ENCODE measurements around the gene ENKD1. TPM values are rescaled to one million over a fixed set of nuclear protein-coding genes. Genes with fewer than 3 reads are reported as not detected.

The ENKD1 gene
- total and polyA plus RNA-seq, 2 of the 13 experiments (the other 11 are each of a cell fraction or from before 2014, with no cell fraction given): 10.8 to 20.8 TPM

DNA sequence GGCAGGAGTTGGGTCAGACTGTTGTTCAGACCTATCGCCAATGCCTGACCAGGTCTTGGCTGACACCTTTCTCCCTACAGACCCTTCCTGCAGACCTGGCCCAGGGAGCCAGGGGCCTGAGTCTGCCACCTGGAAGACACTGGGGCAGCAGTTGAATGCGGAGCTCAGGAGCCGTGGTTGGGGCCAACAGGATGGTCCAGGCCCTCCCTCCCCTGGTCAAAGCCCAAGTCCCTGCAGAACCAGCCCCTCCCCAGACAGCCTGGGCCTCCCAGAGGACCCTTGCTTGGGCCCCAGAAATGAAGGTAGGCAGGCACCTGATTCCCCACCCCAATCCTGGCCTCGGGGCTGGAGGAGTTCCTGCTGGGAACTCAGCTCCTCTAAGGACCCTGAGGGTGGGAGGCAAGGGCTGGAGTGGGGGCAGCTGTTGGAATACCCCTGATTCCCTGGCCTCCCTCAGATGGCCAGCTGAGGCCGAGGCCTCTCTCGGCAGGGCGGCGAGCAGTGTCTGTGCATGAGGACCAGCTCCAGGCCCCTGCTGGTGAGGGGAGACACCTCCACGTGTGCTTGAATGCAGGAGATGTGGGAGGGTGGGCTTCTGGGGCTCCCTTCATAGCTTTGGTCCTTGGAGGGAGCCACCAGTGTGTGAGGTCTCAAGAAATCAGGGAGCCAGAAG is 10.1 kb downstream of the ENKD1 start:
- no peak for DNase-seq (ENCODE audit: low spot score)
- peaks cover 6 to 10% of the 10 kb centered on the region in 2 experiments; a peak in 3 of 5 replicates for H3K36me3 ChIP-seq (replicated peaks in 1 of 2; ENCODE audit: control insufficient read depth in 1 of 2, insufficient read depth in 2 of 2, low read length in 2 of 2)
- H4K20me1 ChIP-seq (ENCODE audit: insufficient read depth, low read length): peaks cover 11% of the 10 kb centered on the region
- BruUV-seq (replicated peaks): no TSS peak
- TF ChIP-seq POLR2G (IDR thresholded peaks at IDR 0.05; ENCODE audit: low read depth, low read length): 0 out of 2 replicates have a peak, but pooled peaks have one; percentile 19
- TF ChIP-seq AGO2 (optimal IDR thresholded peaks at IDR 0.05; ENCODE audit: low read depth, low read length): peak; percentile 79
- no peak for TF ChIP-seq SMYD3 (CRISPR knock-in tag; IDR thresholded peaks at IDR 0.05)
- H3K27me3 ChIP-seq (ENCODE audit: control insufficient read depth in 1 of 2, insufficient read depth in 2 of 2, low read length in 2 of 2): peaks cover 0 to 25% of the 10 kb centered on the region in 2 experiments
- H3K9me3 ChIP-seq (ENCODE audit: low read length): no peaks in the 10 kb centered on the region
- no peak overlapping the region for H3K27ac ChIP-seq (ENCODE audit: extremely low read length, insufficient read depth, low read length)
- peaks cover 21% of the 10 kb centered on the region for H3K4me1 ChIP-seq (ENCODE audit: insufficient read depth, low read length)
- no peak for FAIRE-seq
- H3K79me2 ChIP-seq (ENCODE audit: insufficient read depth, low read length): peaks cover 11% of the 10 kb centered on the region
- in situ Hi-C loops (cut with HindIII; ENCODE audit: extremely low pct_ligation_motif_present, low pct_unique_long_range_greater_than_20kb) (no loop called here), intact Hi-C loops (cut with micrococcal nuclease; ENCODE audit: unreplicated experiment) (no loop called here)
- no peak for ATAC-seq
- WGBS (ENCODE audit: low lambda C conversion rate): 94% methylated on average over 8 of the region's 9 CpGs
- H3K4me2 ChIP-seq (ENCODE audit: low read depth, low read length): no peak overlapping the region
- no peak overlapping the region for H2AFZ ChIP-seq (ENCODE audit: low read length)
- no peak overlapping the region for H3K9ac ChIP-seq (ENCODE audit: insufficient read depth, low read depth, low read length)
- ChIA-PET POLR2A (interaction anchor here (1.0 kb wide), 1 partner anchor 94 kb away, joined by 3 read pairs; the partner anchor contains the start of gene CTCF), CTCF (ENCODE audit: low intra/inter-chr PET ratio, low total read pairs) (no interaction called here)
- H3K4me3 ChIP-seq (replicated peaks in 1 of 3; ENCODE audit: insufficient read depth in 1 of 3, low read depth in 2 of 3, low read length in 3 of 3): no peak overlapping the region

DNA sequence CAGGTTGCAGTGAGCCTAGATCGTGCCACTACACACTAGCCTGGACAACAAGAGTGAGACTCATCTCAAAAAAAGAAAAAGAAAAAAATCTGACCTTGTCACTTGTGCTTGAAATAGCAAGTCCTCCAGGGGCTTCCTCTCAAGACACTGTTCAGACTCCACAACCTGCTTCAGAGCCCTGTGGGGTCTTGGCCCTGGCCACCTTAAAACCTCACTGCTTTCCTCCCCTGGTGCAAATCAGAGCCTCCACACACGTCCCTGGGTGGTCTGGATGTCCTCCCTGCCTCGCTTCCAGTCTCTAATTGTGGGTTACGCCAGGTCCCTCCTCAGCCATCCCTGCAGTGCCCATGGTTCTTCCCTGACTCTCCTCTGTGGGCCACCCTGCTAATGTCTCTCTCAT is 11.2 kb downstream of the ENKD1 start:
- H4K20me1 ChIP-seq (ENCODE audit: insufficient read depth, low read length): peaks cover 14% of the 10 kb centered on the region
- ATAC-seq: no peak
- FAIRE-seq: no peak
- 79% methylated on average over 4 of the region's 4 CpGs for WGBS (ENCODE audit: low lambda C conversion rate)
- H3K9ac ChIP-seq (ENCODE audit: insufficient read depth, low read depth, low read length): no peak overlapping the region
- no peak overlapping the region for H2AFZ ChIP-seq (ENCODE audit: low read length)
- H3K4me2 ChIP-seq (ENCODE audit: low read depth, low read length): no peak overlapping the region
- H3K36me3 ChIP-seq (replicated peaks in 1 of 2; ENCODE audit: control insufficient read depth in 1 of 2, insufficient read depth in 2 of 2, low read length in 2 of 2): peaks cover 6 to 10% of the 10 kb centered on the region in 2 experiments; a peak in 3 of 5 replicates
- ChIA-PET POLR2A (interaction anchor here (1.0 kb wide), 1 partner anchor 93 kb away, joined by 3 read pairs; the partner anchor contains the start of gene CTCF), CTCF (ENCODE audit: low intra/inter-chr PET ratio, low total read pairs) (no interaction called here)
- H3K4me1 ChIP-seq (ENCODE audit: insufficient read depth, low read length): peaks cover 21% of the 10 kb centered on the region
- BruUV-seq (replicated peaks): no TSS peak
- no peak overlapping the region for H3K27ac ChIP-seq (ENCODE audit: extremely low read length, insufficient read depth, low read length)
- H3K9me3 ChIP-seq (ENCODE audit: low read length): no peaks in the 10 kb centered on the region
- peaks cover 11% of the 10 kb centered on the region for H3K79me2 ChIP-seq (ENCODE audit: insufficient read depth, low read length)
- DNase-seq (ENCODE audit: low spot score): no peak
- in situ Hi-C loops (cut with HindIII; ENCODE audit: extremely low pct_ligation_motif_present, low pct_unique_long_range_greater_than_20kb): no loop called here
- intact Hi-C loops (cut with micrococcal nuclease; ENCODE audit: unreplicated experiment): no loop called here
- TF ChIP-seq SALL1 (CRISPR knock-in tag; IDR thresholded peaks at IDR 0.05) (no peak), ATAD3A (CRISPR knock-in tag; IDR thresholded peaks at IDR 0.05) (no peak), ZFP1 (CRISPR knock-in tag; IDR thresholded peaks at IDR 0.05) (no peak)
- TF ChIP-seq, protein P1, sequence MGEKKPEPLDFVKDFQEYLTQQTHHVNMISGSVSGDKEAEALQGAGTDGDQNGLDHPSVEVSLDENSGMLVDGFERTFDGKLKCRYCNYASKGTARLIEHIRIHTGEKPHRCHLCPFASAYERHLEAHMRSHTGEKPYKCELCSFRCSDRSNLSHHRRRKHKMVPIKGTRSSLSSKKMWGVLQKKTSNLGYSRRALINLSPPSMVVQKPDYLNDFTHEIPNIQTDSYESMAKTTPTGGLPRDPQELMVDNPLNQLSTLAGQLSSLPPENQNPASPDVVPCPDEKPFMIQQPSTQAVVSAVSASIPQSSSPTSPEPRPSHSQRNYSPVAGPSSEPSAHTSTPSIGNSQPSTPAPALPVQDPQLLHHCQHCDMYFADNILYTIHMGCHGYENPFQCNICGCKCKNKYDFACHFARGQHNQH (CRISPR knock-in tag; IDR thresholded peaks at IDR 0.05): no peak
- no peak overlapping the region for H3K4me3 ChIP-seq (replicated peaks in 1 of 3; ENCODE audit: insufficient read depth in 1 of 3, low read depth in 2 of 3, low read length in 3 of 3)
- H3K27me3 ChIP-seq (ENCODE audit: control insufficient read depth in 1 of 2, insufficient read depth in 2 of 2, low read length in 2 of 2): peaks cover 0 to 36% of the 10 kb centered on the region in 2 experiments

Measured in HepG2 (cell line).